DMS 273 (cell line): Measurements from ENCODE around the gene ADCY10.
"Not testable (repeated sequence)": the region's sequence is repeated elsewhere in the genome, so short reads cannot be mapped to it uniquely, and the experiment has no call there.

Source experiments
- DNase-seq: peaks from one replicate; lab custom pipeline; 2025; ENCODE audit not compliant: unreplicated experiment; lab: John Stamatoyannopoulos, UW

ADCY10 gene

DNA sequence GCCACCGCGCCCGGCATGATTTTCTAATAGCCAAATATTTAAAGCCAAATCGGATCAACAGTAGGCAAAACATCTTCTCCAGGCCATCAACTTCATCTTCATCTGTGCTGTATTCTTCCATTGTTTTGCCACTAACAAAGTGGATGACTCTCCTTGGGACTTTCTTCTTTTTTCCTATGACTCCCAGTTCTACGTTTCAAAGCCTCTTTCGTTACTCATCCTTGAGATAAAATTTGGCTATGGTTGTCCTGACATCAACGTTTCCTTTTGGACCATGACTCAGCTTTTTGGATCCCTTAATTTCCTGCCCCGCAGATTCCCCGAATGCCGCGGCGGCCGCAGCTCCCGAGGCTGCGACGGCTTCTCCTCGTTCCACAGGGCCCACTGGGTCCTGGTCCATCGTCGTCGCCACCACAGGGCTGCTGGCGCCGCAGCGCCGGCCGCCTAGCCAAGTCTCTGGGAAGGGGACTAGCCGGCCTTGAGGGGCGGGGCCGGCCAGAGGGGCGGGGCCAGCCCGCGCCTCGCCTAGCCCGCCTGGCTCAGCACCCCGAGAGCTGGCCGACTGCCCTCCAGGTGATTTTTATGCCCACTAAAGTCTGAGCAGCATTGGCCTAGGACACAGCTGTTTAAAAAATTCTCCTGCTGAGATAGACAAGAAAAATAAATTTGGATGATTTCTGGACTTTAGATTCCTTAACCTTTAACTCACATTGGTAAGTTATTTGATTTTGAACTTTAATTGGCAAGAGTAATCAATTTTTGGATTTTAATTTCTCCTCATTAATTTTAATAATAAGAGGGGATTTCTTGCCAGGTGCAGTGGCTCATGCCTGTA lies 93.9 kb downstream of the ADCY10 start:
- DNase-seq = peak; percentile 84

DNA sequence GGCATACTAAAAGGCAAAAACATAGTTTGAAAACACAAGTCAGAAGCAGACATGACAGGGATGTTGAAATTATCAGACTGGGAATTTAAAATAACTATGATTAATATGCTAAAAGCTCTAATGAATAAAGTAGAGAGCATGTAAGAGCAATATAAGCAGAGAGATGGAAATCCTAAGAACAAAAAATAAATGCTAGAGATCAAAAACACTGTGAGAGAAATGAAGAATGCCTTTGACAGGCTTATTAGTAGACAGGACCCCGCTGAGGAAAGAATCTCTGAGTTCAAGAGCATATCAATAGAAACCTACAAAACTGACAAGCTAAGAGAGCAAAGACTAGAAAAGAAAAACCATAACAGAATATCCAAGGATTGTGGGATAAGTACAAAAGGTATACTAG lies 98.3 kb downstream of the ADCY10 start:
- no peak for DNase-seq

DNA sequence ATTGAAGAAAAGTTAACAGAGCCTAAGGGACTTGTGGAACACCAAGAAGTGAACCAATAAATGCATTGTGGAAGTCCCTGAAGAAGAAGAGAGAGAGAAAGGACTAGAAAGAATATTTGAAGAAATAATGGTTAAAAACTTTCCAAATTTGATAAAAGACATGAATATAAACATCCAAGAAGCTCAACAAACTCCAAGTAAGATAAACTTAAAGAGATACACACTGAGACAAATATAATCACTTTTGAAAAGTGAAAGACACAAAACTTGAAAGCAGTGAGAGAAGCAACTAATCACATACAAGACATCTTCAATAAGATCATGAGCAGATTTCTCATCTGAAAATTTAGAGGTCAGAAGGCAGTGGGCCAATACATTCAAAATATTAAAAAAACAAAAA lies 101.0 kb downstream of the ADCY10 start:
- DNase-seq = no peak

DNA sequence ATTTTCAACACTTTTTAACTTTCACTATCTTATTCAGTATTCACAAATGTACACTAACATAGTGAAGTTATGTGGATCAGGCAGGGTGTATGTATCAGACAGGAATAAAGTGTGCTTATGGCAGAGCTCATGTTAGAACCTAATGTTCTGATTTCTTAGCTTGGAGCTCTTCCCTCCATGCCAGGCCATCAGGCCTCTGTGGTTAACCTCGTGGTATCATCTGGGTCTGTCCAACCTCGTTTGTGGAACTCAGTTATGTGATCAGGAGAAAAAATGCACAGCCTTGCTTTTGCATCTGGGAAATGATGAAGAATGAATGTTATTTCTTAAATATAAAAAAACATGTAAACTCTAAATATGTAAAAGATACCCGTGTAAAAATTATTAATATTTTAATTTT lies 105.2 kb downstream of the ADCY10 start:
- no peak for DNase-seq

DNA sequence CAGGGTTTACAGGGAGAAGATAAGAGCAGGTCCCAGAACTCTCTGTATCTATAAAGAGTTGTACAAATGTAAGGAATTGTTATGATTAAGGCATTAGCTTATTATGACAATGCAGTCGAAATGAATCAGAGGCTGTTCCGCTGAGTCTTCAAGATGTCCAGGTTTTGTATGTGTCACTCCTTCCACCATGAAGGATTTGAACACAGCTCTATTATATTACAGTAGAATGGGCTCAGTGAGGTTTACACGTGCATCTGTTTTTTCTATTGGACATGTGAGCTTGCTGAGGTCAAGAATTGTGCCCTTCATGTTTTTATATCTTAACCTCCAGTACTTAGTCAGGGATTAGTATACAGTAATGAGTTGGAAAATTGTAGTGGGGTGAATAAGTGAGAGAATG lies 105.8 kb downstream of the ADCY10 start:
- no peak for DNase-seq

DNA sequence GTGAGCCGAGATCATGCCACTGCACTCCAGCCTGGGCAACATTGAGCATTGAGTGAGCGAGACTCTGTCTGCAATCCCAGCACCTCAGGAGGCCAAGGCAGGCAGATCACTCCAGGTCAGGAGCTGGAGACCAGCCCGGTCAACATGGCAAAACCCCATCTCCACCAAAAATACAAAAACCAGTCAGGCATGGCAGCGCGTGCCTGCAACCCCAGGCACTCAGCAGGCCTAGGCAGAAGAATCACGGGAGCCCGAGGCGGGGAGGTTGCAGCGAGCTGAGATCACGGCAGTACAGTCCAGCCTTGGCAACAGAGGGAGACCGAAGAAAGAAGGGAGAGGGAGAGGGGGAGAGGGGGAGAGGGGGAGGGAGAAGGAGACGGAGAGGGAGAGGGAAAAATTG lies 107.3 kb downstream of the ADCY10 start:
- not testable (repeated sequence) for DNase-seq

DNA sequence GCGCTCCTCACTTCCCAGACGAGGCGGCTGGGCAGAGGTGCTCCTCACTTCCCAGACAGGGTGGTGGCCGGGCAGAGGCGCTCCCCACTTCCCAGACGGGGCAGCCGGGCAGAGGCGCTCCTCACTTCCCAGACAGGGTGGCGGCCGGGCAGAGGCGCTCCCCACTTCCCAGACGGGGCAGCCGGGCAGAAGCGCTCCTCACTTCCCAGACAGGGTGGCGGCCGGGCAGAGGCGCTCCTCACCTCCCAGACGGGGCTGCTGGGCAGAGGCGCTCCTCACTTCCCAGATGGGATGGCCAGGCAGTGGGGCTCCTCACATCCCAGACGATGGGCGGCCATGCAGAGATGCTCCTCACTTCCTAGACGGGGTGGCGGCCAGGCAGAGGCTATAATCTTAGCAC lies 107.7 kb downstream of the ADCY10 start:
- DNase-seq = not testable (repeated sequence)

DNA sequence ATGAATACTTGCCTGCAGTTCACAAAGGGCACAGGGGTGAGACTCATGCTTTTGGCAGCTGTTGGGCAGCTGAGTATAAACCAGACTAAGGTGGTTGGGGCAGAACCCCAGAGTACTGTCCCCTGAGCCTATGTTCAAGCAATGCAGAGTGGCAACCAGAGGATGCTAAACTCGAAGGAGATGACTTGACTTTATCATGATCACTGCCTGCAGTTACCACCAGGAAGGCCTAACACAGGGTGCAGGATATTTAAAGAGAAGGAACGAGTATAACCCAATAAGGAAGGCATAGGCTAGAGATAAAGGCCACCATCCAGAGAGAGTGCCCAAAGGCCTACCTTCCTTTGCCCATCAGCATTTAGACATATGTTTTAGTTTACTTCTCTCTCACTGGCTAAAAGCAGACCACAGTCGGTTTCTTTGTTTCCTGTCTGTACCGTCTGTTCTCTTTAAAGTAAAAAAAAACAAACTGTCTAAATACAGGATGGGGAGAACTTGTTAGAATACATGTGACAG lies 108.8 kb downstream of the ADCY10 start:
- DNase-seq = no peak

DNA sequence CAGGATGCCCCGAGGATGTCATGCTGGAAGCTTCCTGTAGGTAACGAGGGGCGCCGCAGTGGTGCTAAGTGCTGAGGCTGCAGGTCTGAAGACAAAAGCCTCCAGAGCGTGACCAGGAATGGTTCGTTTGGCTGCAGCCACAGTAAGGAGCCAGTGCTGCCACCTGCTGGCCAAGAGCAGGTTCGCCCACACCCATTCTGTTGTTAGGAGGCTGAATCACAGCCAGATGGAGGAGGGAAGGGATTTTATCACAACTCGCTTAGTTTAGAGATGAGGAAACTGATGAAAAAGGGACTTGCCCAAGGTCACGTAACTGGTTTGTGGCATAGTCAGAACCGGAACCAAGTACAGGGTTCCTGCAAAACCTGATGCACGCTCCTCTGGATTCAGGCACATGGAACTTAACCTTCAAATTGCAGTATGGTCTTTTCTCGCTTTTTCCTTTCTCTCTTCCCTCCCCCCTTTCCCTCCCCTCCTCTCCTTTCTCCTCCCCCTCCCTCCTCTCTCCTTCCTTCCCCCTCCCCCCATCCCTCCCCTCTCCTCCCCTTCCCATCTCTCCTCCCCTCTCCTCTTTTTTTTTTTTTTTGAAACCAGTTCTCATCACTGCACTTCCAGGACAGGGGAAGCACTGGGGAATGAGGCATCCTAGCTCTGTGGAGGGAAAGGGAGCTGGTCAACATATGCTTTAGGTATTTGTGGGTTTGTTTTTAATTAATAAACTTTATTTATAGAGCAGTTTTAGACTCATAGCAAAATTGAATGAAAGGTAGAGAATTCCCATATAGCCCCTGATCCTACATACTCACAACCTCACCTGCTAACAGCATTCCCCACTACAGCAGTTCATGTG lies 110.4 kb downstream of the ADCY10 start:
- DNase-seq = peak; percentile 98

DNA sequence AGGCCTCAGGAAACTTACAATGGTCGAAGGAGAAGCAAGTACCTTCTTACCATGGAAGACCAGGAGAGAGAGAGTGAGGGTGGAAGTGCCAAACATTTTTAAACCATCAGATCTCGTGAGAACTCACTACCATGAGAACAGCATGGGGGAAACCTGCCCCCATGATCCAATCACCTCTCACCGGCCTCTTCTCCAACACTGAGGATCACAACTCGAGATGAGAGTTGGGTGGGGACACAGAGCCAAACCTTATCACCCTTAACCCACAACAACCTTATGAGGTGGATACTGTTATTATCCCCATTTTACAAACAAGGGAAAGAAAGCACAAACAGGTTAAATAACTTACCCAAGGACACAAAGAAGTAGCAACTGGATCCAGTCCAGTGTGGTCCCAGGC lies 111.7 kb downstream of the ADCY10 start:
- DNase-seq = no peak

DNA sequence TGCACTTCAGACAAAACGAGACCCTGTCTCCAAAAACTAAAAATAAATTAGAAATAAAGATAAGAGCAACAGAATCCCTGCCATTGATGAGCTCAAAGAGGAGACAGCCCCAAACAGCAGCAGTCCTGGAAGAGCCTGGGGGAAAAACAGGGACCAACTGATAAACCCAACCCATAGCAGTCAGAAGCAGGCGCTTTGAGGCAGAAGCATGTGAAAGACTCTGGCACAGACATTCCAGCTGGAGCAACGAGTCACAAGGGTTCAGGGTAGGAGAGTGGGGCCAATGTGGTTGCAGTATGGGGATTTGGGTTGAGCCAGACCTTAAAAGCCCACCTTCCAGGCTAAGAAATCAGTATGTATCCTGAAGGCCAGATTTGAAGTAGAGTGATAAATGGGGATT lies 113.7 kb downstream of the ADCY10 start:
- DNase-seq = no peak

DNA sequence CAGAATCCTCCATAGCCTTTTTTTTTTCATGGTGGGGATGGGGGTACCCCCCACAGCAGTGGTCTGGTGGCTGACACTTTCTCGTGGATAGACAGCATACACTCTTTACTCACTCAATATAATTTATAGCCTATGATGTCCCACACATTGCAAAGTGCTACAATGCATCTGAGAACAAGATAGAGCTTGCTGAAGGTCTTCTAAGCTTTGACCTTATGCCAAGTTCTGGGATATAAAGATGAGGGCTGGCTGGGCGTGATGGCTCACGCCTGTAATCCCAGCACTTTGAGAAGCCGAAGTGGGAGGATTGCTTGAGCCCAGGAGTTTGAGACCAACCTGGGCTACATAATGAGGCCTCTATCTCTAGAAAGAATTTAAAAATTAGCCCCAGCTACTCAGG lies 114.2 kb downstream of the ADCY10 start:
- DNase-seq = peak; percentile 42

DNA sequence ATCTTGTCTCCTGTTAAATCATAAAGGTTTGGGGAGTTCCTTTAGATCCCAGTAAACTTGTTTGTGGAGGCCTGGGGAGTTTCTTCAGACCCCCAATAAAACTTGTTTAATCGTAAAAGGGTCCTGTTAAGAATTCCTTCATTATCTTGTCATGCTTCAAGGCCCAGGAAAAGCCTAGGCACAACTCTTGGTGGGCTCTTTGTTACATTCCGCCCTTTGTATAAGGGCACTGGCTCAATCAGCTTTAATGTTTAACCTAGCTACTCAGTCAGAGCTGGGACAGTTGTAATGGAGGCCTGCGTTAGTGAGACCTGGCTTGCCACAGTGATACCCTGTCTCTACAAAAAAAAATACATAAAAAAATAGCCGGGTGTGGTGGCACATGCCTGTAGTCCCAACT lies 115.0 kb downstream of the ADCY10 start:
- no peak for DNase-seq

DNA sequence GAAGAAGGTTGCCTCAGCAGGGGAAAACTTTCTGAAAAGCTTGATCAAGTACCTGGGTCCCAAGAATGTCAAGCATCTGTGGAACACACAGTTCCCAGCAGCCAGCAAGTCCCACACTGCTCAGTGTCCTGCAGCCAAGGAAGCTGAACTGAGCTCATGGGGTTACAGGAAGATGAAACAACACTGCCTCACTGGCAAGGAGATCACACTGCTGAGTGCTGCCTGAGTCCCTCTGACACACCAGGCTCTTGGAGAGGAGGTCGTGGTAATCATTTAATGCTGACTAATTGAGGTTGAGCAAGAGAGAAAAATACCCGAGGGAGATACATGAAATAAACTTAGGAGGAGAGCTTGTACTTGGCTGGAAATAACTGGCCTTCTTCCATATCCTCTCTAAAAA lies 116.9 kb downstream of the ADCY10 start:
- DNase-seq = peak; percentile 19

DNA sequence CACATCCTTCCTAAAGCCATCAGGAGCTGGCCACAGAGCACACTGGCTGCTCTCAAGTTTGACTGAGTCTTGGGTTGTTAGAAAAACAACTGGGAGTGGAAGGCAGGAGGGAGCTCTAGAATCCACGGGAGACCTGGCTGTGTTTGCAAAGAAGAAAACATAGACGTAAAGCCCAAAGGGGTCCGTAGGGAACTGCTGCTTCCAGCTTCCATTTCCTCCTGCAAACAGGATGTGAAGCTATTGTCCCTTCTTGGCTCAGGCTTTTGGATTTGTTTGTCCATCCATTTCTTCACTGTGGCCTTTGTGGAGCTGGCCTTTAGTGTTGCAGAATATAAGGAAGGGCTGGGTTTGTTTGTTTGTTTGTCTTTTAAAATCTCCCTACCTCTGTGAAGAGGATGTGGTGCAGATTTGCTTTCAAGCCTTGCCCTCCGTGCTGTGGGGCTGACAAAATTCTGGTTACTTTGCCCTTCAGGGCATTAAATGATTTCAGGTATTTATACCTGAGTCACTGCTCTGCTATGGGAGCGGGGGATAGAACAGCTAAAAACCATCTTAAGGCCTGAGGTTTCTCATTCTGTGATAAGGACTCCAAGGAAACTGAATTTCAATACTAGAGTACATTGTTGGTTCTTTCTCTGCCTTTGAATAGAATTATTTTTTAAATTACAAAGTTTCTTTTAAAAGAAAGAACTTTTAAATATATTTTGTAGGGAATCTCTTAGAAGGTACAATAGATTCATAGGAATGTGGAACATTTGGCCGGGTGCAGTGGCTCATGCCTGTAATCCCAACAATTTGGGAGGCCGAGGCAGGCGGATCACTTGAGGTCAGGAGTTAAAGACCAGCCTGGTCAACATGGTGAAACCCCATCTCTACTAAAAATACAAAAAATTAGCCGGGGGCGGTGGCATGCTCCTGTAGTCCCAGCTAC lies 117.9 kb downstream of the ADCY10 start:
- DNase-seq = no peak

DNA sequence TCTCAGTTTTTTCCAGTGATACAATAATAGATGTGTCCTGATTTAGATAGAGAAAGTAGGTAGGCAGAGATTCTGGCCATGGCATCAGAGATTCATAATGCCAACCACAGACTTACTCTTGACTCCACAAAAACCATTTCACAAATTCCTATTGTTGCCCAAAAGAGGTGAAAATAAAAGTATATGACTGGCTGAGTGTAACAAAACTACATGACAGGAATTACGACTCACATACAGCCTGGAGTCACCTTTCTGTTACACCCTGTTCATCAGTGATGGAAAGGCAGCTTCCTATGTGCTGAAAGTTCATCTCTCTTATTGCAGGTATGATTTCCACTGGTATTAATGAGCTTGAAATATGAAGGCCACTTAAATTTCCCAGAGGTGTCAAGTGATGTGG lies 119.9 kb downstream of the ADCY10 start:
- DNase-seq = no peak

DNA sequence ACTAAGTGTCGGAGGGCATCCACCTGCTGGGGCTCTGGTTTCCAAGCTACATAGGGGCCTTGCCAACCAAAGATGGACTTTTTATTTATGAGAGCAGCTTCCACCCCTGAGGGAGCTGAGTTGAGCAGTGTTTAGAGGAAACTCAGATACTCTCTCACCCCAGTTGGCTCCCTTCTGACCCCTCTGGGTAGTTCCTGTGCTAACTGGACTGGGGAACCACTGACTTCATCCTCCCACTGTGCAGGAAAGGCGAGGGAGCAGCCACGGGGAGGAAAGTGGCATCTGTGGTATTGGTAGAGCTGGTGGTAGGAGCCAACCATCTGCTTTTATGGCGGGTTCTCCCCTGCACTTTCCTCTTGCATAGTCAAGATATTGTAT lies 121.8 kb downstream of the ADCY10 start:
- DNase-seq = peak; percentile 10

DNA sequence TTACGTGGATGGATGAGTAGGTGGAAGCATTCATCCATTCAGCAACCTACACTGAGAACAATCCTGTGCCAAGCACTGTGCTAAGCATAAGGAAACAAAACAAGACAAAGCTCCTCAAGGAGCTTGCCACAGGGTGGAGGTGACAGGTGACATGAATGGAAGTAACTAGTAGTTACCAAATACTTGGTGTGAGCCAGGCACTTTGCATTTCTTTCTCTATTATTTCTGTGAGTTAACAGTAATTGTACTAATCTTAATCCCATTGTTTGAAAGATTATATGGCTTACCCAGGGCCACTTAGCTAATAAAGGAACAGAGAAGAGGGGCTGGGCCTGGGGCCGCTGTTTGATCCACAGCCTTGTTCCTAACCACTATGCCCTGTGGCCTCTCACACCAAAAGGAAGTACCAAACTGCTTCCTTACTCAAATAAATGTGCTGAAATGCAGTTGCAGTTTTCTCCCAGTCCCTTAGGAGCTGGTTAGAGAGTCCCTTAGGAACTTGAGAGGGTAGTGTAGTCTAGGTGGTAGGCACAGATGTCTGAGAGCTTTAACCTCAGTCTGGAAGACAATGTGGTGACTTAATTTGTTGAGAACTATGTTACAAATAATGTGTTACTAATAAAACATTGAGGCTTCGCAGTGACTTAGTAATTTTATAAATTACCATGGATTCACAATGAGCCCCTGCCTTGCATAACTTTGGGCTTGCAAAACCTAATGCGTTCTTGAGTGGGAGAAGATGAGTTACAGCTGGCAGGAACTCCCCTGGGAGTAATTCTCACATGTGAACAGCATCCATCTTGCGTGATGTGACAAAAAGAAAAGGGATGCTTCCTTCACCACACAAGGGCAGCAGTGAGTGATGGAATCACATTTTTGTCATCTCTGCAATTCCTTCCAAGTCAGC lies 122.4 kb downstream of the ADCY10 start:
- DNase-seq = no peak

DNA sequence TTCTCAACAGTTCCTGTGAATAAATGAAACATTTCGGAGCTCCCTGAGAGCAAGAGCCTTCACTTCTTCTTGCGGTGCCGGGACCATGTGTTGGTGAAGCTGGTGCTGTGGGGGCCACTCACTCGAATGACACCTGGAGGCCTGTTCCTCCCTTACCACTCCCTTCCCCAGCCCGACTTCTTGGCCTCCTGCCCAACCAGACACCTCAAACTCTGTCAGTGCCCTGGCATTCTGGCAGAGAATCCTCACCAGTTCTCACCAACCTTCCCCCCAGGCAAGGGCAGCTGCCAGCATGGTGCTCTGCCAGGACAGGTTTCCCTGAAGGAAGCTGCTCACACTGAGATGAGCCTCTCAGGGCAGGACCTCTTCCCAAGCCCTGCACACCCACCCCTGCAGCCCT lies 123.8 kb downstream of the ADCY10 start:
- DNase-seq = peak; percentile 12

DNA sequence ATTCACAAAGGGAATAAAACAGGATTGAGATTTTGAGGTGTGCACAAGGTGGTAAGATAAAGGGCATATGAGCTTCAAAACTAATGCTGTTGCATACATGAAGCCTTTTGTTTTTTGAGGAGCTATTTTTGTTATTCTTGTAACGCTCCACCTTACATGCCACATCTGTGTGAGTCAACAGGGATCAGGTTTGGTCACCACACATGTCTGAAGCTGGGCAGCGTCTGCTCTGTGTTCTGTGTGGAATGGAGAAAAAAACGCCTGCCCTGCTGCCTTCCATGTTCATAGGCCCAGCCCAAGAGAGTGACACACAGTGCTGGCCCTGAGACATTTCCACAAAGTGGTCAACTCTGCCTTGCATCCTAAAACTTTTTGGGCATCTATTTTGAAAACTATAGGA lies 124.4 kb downstream of the ADCY10 start:
- DNase-seq = no peak
